GM10248 (cell line): Measurements from ENCODE around the gene MAPRE2.

Experiments
- CTCF ChIA-PET: fragments of 300-600 bp; sonication (Branson Sonifier 250); formaldehyde crosslinking; extraction: SDS; loops from one replicate; lab custom pipeline; 2021; ENCODE audit warnings: antibody characterized with exemption; lab: Yijun Ruan, JAX
- POLR2A ChIA-PET: fragments of 350-650 bp; sonication (Branson Sonifier 250); formaldehyde crosslinking; extraction: SDS; loops from one replicate; lab custom pipeline; 2020; ENCODE audit warnings: antibody characterized with exemption; lab: Yijun Ruan, JAX
- DNase-seq: peaks from one replicate; pipeline ENCODE4 v3.0.0; 2012; ENCODE audit errors: extremely low spot score
- CTCF ChIP-seq: IDR thresholded peaks from 2 replicates; pipeline ENCODE4 v1.5.1; 2012; ENCODE audit warnings: mild to moderate bottlenecking, low read depth; ENCODE audit errors: extremely low read depth, missing control alignments, control extremely low read depth

Gene MAPRE2

GRCh38 chr18:35171315-35171987, 130.2 kb downstream of the MAPRE2 start:
- POLR2A ChIA-PET: no interaction called here

GRCh38 chr18:35172009-35172408, 130.8 kb downstream of the MAPRE2 start:
- no peak for TF ChIP-seq CTCF
- POLR2A ChIA-PET: no interaction called here
- DNase-seq: no peak
- CTCF ChIA-PET: interaction anchor here (0.8 to 2.3 kb wide), 4 partner anchors 18 to 142 kb away, joined by 3 to 7 read pairs (median 3); no protein-coding TSS in a partner anchor

More at GRCh38 chr18:35171315-35171987, 130.2 kb downstream of the MAPRE2 start:
- CTCF ChIA-PET: interaction anchor here (0.8 to 2.3 kb wide), 7 partner anchors 8 to 142 kb away, joined by 3 to 7 read pairs (median 3); no protein-coding TSS in a partner anchor
- no peak for DNase-seq
- TF ChIP-seq CTCF: no peak

- no peak for TF ChIP-seq CTCF
- POLR2A ChIA-PET: no interaction called here
- DNase-seq: no peak
- CTCF ChIA-PET: interaction anchor here (0.8 to 1.2 kb wide), 2 partner anchors 17 to 21 kb away, joined by 3 read pairs; no protein-coding TSS in a partner anchor
These were observed 131.3 kb downstream of the MAPRE2 start for GRCh38 chr18:35172451-35173035.

- no peak for TF ChIP-seq CTCF
- ChIA-PET CTCF (interaction anchor here (0.6 to 0.9 kb wide), 2 partner anchors 12 to 74 kb away, joined by 3 to 4 read pairs; no protein-coding TSS in a partner anchor), POLR2A (no interaction called here)
- DNase-seq: no peak
These were observed 133.0 kb downstream of the MAPRE2 start for GRCh38 chr18:35174093-35174731.

- no peak for TF ChIP-seq CTCF
- ChIA-PET CTCF (interaction anchor here (0.6 to 0.9 kb wide), 2 partner anchors 11 to 75 kb away, joined by 3 to 4 read pairs; no protein-coding TSS in a partner anchor), POLR2A (no interaction called here)
- no peak for DNase-seq
These were observed 133.5 kb downstream of the MAPRE2 start for GRCh38 chr18:35174745-35175144.

- POLR2A ChIA-PET: no interaction called here
- no peak for DNase-seq
- TF ChIP-seq CTCF: no peak
- CTCF ChIA-PET: interaction anchor here (0.9 kb wide), 1 partner anchor 147 kb away, joined by 3 read pairs; no protein-coding TSS in a partner anchor
These were observed 135.7 kb downstream of the MAPRE2 start for GRCh38 chr18:35176925-35177324.
